HG03432 (cell line): ENCODE data around the gene SMAD6.
"Not testable (repeated sequence)": the region's sequence is repeated elsewhere in the genome, so short reads cannot be mapped to it uniquely, and the experiment has no call there.

Experiments
- ATAC-seq: cut with Tn5 transposase; IDR thresholded peaks from one replicate; pipeline ENCODE4 v1.9.1; 2021; ENCODE audit warnings: mild to moderate bottlenecking, moderate library complexity; ENCODE audit not compliant: unreplicated experiment

SMAD6 gene

GRCh38 chr15:66674756-66675155 lies 27.3 kb upstream of the SMAD6 start:
- ATAC-seq = no peak

DNA sequence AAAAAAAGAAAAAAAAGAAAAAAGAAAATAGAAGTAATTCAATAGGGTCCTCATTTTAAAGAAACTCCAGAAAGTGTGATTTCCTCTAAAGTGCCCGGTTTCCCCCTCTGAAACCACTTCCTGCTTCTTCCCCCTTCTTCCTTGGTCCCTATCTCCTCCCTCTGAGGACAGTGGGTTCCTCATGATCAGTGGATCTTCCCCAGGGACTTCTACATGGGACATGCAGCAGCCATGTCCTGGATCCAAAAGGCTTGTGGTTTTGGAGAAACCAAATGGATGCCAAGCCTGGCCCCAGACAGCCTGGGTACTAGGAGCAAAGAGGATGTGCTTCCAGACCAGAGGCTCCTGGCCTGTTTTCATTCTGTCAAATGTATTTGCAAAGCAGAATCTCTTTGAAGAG lies 26.6 kb upstream of the SMAD6 start:
- no peak for ATAC-seq

DNA sequence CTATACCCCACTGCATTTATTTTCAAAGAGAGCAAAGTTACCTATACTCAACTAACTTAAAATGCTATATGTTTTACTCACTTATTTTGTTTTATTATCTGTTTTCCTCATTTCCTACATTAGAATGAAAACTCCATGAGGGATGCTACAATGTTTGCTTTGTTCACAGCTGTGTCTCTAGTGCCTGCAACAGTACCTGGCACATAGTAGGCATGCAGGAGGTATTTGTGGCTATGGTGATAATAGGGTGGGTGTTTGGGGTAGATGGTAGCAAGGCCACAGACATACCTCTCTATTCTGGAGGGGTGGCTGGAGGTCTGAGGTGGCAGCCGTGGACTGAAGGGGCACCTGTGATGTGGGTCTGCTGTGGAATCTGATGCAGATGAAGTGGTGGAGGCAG lies 24.7 kb upstream of the SMAD6 start:
- ATAC-seq = no peak

DNA sequence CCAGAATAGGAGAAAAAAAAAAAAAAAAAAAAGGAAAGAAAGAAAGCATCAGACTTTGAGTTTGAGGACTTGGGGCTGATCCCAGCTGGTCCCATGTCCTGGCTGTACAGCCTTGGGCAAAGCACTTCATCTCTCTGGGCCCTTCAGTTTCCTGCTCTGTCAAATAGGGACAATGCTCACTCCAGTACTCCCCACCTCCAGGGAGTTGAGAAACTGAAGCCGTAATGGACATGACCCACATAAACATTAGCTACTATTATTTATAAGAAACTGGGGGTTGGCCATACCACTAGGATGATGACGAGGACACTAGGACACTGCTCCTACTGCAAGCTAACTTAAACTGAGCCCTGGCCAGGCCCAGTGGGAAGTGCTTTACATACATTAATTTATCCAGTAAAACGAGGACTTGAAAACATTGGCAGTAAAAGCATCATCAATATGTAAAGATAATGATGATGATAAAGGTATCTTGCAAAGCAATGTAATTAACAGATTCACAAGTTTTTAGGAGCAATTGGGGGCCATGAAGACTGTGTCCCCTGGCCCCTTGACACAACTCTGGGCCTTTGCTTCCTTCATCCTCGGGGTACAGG lies 22.9 kb upstream of the SMAD6 start:
- ATAC-seq = no peak

GRCh38 chr15:66679657-66680108 lies 22.4 kb upstream of the SMAD6 start:
- no peak for ATAC-seq

- no peak for ATAC-seq
Observed at GRCh38 chr15:66680502-66680901, 21.5 kb upstream of the SMAD6 start.

GRCh38 chr15:66681395-66681794 lies 20.6 kb upstream of the SMAD6 start:
- ATAC-seq = no peak

GRCh38 chr15:66682246-66682645 lies 19.8 kb upstream of the SMAD6 start:
- no peak for ATAC-seq

DNA sequence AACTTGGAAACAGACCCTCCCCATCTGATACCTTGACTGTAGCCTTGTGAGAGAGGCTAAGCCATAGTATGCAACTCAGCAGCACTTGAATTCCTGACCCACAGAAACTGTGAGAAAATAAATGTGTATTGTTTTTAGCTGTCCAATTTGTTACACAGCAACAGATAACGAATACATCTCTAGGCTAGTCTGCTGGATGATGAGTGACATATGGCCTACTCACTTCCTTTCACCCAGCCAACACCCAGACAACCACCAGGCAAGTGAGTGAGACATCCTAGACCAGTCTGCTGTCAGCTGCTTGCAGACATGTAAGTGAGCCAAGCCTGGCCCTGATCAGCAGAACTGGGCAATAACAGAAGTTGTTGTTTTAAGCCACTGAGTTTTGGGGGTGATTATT lies 19.2 kb upstream of the SMAD6 start:
- no peak for ATAC-seq

DNA sequence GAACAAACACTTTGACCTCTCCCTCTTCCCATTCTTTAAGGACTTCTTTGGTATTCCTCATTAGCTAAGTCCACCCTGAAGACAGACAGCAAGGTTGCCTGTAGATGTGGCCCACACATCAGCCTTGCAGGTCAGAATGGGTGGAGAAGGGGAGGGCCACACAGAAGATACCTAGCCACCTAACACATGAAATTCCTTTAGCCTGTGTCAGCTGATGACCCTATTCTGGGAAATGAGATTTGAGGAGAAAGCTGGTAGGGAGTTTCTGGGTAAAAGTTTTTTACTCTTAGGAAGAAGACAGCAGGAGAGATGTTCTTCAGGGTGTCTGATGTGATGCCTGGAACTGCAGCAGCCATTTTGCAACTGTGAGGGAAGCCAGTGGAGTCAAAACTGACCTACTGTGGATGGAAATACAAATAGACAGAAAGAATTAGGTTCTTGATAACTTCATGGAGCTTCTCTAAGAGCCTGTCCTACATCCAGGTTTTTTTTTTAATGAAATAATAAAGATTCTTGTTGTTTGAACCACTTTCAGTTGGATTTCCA lies 17.8 kb upstream of the SMAD6 start:
- ATAC-seq = no peak

DNA sequence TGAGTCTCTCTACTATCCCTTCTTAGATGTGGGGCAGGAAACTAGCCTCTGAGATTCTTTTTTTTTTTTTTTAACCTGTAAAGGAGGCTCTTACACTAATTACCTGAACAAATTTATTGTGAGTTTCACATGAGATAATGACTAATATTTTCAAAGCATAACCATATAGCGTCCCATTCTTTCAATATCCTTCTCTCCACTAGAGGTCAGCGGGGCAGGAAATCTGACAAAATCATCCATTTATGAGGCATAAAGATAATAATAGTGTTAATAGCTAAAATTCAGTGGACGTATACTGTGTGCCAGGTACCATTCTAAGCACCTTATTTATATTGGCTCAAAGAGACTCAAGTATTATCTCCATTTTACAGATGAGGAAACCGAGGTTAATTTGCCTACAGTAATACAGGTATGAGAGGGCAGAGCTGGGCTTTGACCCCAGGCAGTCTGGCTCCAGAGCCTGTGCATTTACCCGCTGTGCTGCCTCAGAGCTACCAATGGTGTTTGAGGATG lies 16.3 kb upstream of the SMAD6 start:
- no peak for ATAC-seq

- not testable (repeated sequence) for ATAC-seq
Observed at GRCh38 chr15:66690912-66691311, 11.1 kb upstream of the SMAD6 start.

DNA sequence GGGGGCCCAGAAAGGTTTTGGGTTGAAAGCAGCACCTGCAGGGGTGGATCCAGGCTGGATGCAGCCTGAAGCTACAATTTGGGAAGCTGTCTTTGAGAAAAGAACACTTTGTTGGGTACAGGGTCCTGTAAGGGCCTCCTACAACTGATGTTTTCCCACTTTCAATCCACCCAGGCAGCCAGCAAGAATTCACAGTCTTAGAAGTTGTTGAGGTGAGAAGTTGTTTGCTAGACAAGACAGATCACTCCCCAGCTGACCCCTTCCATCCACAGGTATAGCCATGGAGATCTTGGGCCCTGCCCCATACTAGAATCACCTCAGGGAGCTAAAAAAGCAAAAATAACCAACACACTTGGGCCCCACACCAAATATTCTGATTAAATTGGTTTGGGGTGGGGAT lies 10.3 kb upstream of the SMAD6 start:
- ATAC-seq = no peak

GRCh38 chr15:66692391-66692790 lies 9.6 kb upstream of the SMAD6 start:
- ATAC-seq = no peak

DNA sequence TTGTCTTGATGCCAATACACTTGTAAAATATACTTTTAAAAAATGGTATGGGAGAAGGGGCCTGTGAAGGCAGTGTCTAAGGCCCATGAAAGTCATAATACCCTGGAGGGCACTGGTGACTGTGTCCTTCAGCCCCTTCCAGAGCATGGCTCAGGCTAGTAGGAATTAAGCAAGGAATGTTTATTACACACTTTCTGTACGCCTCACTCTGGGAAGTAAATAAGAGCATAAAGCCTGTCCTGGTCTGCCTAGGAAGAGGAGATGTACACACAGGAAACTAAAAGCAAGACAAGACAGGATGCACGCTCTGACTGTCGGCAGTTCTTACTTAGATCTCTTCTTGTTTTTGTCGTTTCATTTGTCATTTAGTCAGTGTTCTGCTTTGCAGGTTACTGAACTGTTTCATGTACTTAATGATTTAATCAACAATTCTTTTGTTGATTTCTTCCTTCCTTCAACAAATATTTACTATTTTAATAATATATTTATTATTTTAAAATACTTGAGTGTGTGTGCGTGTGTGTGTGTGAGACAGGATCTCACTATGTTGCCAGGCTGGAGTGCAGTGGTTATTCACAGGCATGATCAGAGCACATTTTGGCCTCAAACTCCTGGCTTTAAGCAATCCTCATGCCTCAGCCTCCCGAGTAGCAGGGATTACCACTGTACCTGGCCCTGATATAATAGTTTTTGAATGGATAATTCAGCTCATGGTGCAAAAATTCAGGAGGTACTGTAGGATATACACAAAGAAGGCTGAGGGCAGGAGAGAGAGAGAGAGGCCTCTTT lies 9.0 kb upstream of the SMAD6 start:
- peak; percentile 49 for ATAC-seq

GRCh38 chr15:66696770-66697169 lies 5.3 kb upstream of the SMAD6 start:
- ATAC-seq = no peak

- no peak for ATAC-seq
Observed at GRCh38 chr15:66698318-66698961, 3.6 kb upstream of the SMAD6 start.

DNA sequence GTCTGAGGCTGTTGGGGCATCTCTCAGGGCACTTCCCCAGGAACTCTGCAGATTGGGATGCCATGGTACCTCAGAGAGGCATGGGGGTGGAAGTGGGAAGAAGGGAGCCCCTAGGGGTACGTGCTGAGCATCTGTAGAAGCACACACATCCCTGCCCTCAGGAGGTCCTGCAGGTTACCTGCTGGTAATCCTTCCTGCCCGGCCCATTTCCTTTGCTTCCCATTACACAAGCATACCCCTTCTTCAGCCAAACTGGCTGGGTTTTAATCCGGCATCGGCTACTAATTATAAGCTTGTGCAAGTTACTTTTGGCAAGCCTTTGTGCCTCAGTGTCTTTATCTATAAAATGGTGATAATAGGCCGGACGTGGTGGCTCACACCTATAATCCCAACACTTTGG lies 3.1 kb upstream of the SMAD6 start:
- ATAC-seq = no peak

DNA sequence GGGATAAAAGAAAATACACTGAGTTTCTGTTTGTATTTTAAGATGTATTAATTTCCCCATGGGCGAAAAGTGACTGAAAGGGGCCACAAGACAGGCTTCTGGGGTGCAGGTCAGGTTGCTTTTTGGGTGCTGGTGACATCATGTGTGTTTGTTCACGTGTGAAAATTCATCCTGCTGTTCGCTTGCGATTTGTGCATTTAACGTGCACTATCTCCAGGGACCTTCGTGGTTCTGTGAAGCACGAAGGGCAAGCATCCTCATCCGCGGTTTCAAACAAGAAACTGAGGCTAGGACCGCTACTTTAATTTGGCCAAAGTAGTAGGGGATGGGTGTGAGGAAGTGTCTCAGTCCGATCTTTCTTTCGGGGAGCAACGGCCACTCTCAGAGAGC lies 1.6 kb upstream of the SMAD6 start:
- ATAC-seq = no peak

DNA sequence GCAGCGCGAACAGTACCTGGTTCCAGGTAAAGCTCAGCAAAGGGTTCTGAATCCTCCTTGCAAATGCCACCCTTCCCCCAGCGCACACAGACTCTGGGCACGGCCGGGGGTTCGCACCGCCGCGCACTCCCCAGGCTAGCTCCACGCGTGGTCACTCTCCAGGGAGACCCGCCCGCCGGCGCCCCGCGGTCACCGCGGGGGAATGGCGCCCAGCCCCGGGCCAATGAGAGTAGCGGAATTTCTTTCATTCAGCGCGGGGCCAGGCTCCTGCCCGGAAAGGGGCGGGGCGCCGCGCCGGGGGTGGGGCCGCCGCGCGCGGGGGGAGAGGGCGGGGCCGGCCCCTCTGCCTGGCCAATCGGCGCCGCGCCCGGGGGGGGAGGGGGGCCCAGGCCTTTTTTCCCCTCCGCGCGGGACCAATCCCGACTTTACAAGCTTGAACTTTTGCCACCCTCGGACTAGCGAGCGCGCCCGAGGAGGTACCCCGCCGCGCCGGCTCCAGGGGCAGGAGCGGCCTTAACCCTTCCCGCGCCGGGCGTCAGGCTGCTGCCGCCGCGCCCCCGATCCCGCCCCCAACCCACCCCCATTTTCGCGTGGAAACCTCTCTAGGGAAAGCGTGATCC lies 1.1 kb upstream of the SMAD6 start:
- ATAC-seq = peak; percentile 70

GRCh38 chr15:66701422-66702034 lies 508 bp upstream of the SMAD6 start:
- ATAC-seq = peak; percentile 40
